ENCODE measurements around the gene SPRR4.

GRCh38 chr1:152983743-152984142 lies 13.3 kb downstream of the SPRR4 start, which contains the start of gene SPRR1A:
- TF ChIP-seq CTCF (conservative IDR thresholded peaks at IDR 0.05; ENCODE audit: low read depth, low read length): no peak
- no peak for TF ChIP-seq EZH2 (IDR thresholded peaks at IDR 0.05; ENCODE audit: borderline replicate concordance, low read depth, low read length, poor library complexity, severe bottlenecking)

Measured in A673 (cell line).